ENCODE data around the gene TMCO1.
"Not testable (repeated sequence)": the region's sequence is repeated elsewhere in the genome, so short reads cannot be mapped to it uniquely, and the experiment has no call there.

The TMCO1 gene

GRCh38 chr1:165697491-165697880 is 71.2 kb downstream of the TMCO1 start:
- Histone ChIP-seq H3K9ac (ENCODE audit: insufficient read length, low read depth) (peak overlapping the region; percentile 99), H3K36me3 (ENCODE audit: insufficient read depth, insufficient read length, low read length) (peaks cover 13% of the 10 kb centered on the region), H3K4me3 (ENCODE audit: insufficient read length, low read depth) (peak overlapping the region; percentile 99), H3K27me3 (ENCODE audit: insufficient read depth, insufficient read length) (no peaks in the 10 kb centered on the region), H3K4me1 (ENCODE audit: insufficient read depth, insufficient read length) (no peaks in the 10 kb centered on the region), H3K9me3 (ENCODE audit: insufficient read depth, low read length) (peaks cover 5% of the 10 kb centered on the region; the same call in 1 of the 2 replicates)
- DNase-seq (ENCODE audit: low read depth, low spot score): no peak
- no peak for TF ChIP-seq ZNF274 (IDR thresholded peaks at IDR 0.05; ENCODE audit: low read depth, low read length)
- TF ChIP-seq SUZ12 (IDR thresholded peaks at IDR 0.05; ENCODE audit: extremely low read depth, insufficient read depth, insufficient read length): no peak
- TF ChIP-seq YY1 (IDR thresholded peaks at IDR 0.05; ENCODE audit: insufficient read depth, insufficient read length): no peak

- peaks cover 13% of the 10 kb centered on the region for H3K36me3 ChIP-seq (ENCODE audit: insufficient read depth, insufficient read length, low read length)
- no peak for TF ChIP-seq ZNF274 (IDR thresholded peaks at IDR 0.05; ENCODE audit: low read depth, low read length)
- TF ChIP-seq YY1 (IDR thresholded peaks at IDR 0.05; ENCODE audit: insufficient read depth, insufficient read length): no peak
- no peak for TF ChIP-seq SUZ12 (IDR thresholded peaks at IDR 0.05; ENCODE audit: extremely low read depth, insufficient read depth, insufficient read length)
- DNase-seq (ENCODE audit: low read depth, low spot score): no peak
- H3K27me3 ChIP-seq (ENCODE audit: insufficient read depth, insufficient read length): no peaks in the 10 kb centered on the region
- H3K9me3 ChIP-seq (ENCODE audit: insufficient read depth, low read length): peaks cover 5% of the 10 kb centered on the region; the same call in 1 of the 2 replicates
- H3K4me3 ChIP-seq (ENCODE audit: insufficient read length, low read depth): peak overlapping the region; percentile 99
- H3K9ac ChIP-seq (ENCODE audit: insufficient read length, low read depth): peak overlapping the region; percentile 11
- no peaks in the 10 kb centered on the region for H3K4me1 ChIP-seq (ENCODE audit: insufficient read depth, insufficient read length)
Measured at GRCh38 chr1:165696625-165697100, 72.0 kb downstream of the TMCO1 start.

- Histone ChIP-seq H3K4me3 (ENCODE audit: insufficient read length, low read depth) (no peak overlapping the region), H3K9ac (ENCODE audit: insufficient read length, low read depth) (no peak overlapping the region)
Measured at GRCh38 chr1:165695031-165695430, 73.6 kb downstream of the TMCO1 start.

DNA sequence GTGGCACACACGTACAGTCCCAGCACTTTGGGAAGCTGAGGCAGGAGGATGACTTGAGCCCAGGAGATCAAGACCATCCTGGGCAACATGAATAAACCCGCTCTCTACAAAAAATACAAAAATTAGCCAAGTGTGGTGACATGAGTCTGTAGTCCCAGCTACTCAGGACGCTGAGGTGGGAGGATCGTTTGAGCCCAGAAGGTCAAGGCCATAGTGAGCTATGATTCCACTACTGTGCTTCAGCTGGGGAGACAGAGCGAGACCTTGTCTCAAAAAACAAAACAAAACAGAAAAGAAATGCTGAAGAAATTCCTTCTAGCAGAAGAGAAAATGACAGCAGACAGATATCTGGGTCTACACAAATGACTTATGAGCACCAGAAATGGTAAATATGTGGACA is 80.6 kb downstream of the TMCO1 start:
- Histone ChIP-seq H3K27me3 (ENCODE audit: insufficient read depth, insufficient read length) (no peaks in the 10 kb centered on the region), H3K36me3 (ENCODE audit: insufficient read depth, insufficient read length, low read length) (peaks cover 51% of the 10 kb centered on the region), H3K9ac (ENCODE audit: insufficient read length, low read depth) (no peak overlapping the region), H3K4me3 (ENCODE audit: insufficient read length, low read depth) (no peak overlapping the region), H3K4me1 (ENCODE audit: insufficient read depth, insufficient read length) (no peaks in the 10 kb centered on the region), H3K9me3 (ENCODE audit: insufficient read depth, low read length) (peaks cover 22% of the 10 kb centered on the region)
- DNase-seq (ENCODE audit: low read depth, low spot score): no peak
- no peak for TF ChIP-seq YY1 (IDR thresholded peaks at IDR 0.05; ENCODE audit: insufficient read depth, insufficient read length)
- TF ChIP-seq ZNF274 (IDR thresholded peaks at IDR 0.05; ENCODE audit: low read depth, low read length): no peak
- no peak for TF ChIP-seq SUZ12 (IDR thresholded peaks at IDR 0.05; ENCODE audit: extremely low read depth, insufficient read depth, insufficient read length)

More at GRCh38 chr1:165695031-165695430, 73.6 kb downstream of the TMCO1 start:
- no peaks in the 10 kb centered on the region for H3K27me3 ChIP-seq (ENCODE audit: insufficient read depth, insufficient read length)
- H3K9me3 ChIP-seq (ENCODE audit: insufficient read depth, low read length): peaks cover 14% of the 10 kb centered on the region
- peaks cover 23% of the 10 kb centered on the region for H3K36me3 ChIP-seq (ENCODE audit: insufficient read depth, insufficient read length, low read length)
- no peak for DNase-seq (ENCODE audit: low read depth, low spot score)
- no peaks in the 10 kb centered on the region for H3K4me1 ChIP-seq (ENCODE audit: insufficient read depth, insufficient read length)
- TF ChIP-seq ZNF274 (IDR thresholded peaks at IDR 0.05; ENCODE audit: low read depth, low read length) (no peak), YY1 (IDR thresholded peaks at IDR 0.05; ENCODE audit: insufficient read depth, insufficient read length) (no peak), SUZ12 (IDR thresholded peaks at IDR 0.05; ENCODE audit: extremely low read depth, insufficient read depth, insufficient read length) (no peak)

GRCh38 chr1:165686971-165687433 is 81.7 kb downstream of the TMCO1 start:
- no peak overlapping the region for H3K9ac ChIP-seq (ENCODE audit: insufficient read length, low read depth)
- no peaks in the 10 kb centered on the region for H3K27me3 ChIP-seq (ENCODE audit: insufficient read depth, insufficient read length)
- TF ChIP-seq ZNF274 (IDR thresholded peaks at IDR 0.05; ENCODE audit: low read depth, low read length) (no peak), SUZ12 (IDR thresholded peaks at IDR 0.05; ENCODE audit: extremely low read depth, insufficient read depth, insufficient read length) (no peak), YY1 (IDR thresholded peaks at IDR 0.05; ENCODE audit: insufficient read depth, insufficient read length) (no peak)
- no peak for DNase-seq (ENCODE audit: low read depth, low spot score)
- H3K4me3 ChIP-seq (ENCODE audit: insufficient read length, low read depth): no peak overlapping the region
- peaks cover 22% of the 10 kb centered on the region for H3K9me3 ChIP-seq (ENCODE audit: insufficient read depth, low read length)
- peaks cover 60% of the 10 kb centered on the region for H3K36me3 ChIP-seq (ENCODE audit: insufficient read depth, insufficient read length, low read length)
- no peaks in the 10 kb centered on the region for H3K4me1 ChIP-seq (ENCODE audit: insufficient read depth, insufficient read length)

DNA sequence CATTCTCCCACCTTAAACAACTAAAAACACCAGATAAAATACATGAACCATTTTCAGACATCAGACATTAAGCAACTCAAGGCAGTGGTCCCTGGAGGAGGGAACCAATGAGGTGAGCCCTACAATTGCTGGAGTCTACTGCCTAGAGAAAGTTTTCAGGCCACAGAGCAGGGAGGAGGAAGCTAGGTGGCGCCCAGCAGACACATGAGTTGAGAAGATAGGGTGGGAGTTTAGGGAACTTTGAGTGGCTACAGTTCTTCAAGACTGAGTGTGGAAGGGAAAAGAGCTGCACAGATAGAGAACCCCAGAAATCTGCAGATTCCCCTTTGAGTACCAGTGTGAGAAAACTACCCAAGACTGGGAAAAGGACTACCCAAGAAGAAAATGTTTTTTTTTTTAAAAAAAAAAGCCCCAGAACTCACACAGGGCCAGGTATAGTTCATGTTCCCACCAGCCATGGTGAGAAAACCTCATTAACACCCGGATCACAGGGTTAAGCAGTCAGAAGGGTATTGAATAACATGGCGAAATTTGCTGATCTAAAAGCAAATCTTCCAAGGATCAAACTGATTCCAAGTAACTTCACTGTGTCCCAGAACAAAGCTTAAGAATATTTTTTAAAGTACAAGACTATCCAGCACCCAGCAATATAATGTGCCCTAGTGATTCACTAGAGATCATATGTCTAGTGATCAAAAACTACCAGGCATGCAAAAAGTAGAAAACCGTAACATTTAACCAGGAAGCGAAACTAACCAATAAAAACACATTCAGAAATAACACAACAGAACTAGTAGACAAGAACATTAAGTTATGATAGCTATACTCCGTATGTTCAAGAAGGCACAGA is 82.3 kb downstream of the TMCO1 start:
- Histone ChIP-seq H3K9ac (ENCODE audit: insufficient read length, low read depth) (no peak overlapping the region), H3K36me3 (ENCODE audit: insufficient read depth, insufficient read length, low read length) (peaks cover 64% of the 10 kb centered on the region)
- no peak for DNase-seq (ENCODE audit: low read depth, low spot score)

GRCh38 chr1:165683848-165684485 is 84.7 kb downstream of the TMCO1 start:
- TF ChIP-seq SUZ12 (IDR thresholded peaks at IDR 0.05; ENCODE audit: extremely low read depth, insufficient read depth, insufficient read length) (no peak), YY1 (IDR thresholded peaks at IDR 0.05; ENCODE audit: insufficient read depth, insufficient read length) (no peak), ZNF274 (IDR thresholded peaks at IDR 0.05; ENCODE audit: low read depth, low read length) (no peak)

More for the DNA sequence above, 82.3 kb downstream of the TMCO1 start:
- peaks cover 22% of the 10 kb centered on the region for H3K9me3 ChIP-seq (ENCODE audit: insufficient read depth, low read length)
- no peaks in the 10 kb centered on the region for H3K27me3 ChIP-seq (ENCODE audit: insufficient read depth, insufficient read length)
- TF ChIP-seq SUZ12 (IDR thresholded peaks at IDR 0.05; ENCODE audit: extremely low read depth, insufficient read depth, insufficient read length) (no peak), YY1 (IDR thresholded peaks at IDR 0.05; ENCODE audit: insufficient read depth, insufficient read length) (no peak), ZNF274 (IDR thresholded peaks at IDR 0.05; ENCODE audit: low read depth, low read length) (no peak)
- H3K4me1 ChIP-seq (ENCODE audit: insufficient read depth, insufficient read length): no peaks in the 10 kb centered on the region
- no peak overlapping the region for H3K4me3 ChIP-seq (ENCODE audit: insufficient read length, low read depth)

GRCh38 chr1:165680773-165681172 is 87.9 kb downstream of the TMCO1 start:
- not testable (repeated sequence) for DNase-seq (ENCODE audit: low read depth, low spot score); H3K27me3 ChIP-seq (ENCODE audit: insufficient read depth, insufficient read length); H3K4me3 ChIP-seq (ENCODE audit: insufficient read length, low read depth); H3K9me3 ChIP-seq (ENCODE audit: insufficient read depth, low read length); H3K9ac ChIP-seq (ENCODE audit: insufficient read length, low read depth); H3K4me1 ChIP-seq (ENCODE audit: insufficient read depth, insufficient read length)
- H3K36me3 ChIP-seq (ENCODE audit: insufficient read depth, insufficient read length, low read length): peaks cover 81% of the 10 kb centered on the region

More at GRCh38 chr1:165683848-165684485, 84.7 kb downstream of the TMCO1 start:
- no peak overlapping the region for H3K4me3 ChIP-seq (ENCODE audit: insufficient read length, low read depth)
- H3K9me3 ChIP-seq (ENCODE audit: insufficient read depth, low read length): 0 out of 2 replicates have a peak, but pooled peaks cover 7% of the 10 kb centered on the region
- H3K4me1 ChIP-seq (ENCODE audit: insufficient read depth, insufficient read length): no peaks in the 10 kb centered on the region
- no peaks in the 10 kb centered on the region for H3K27me3 ChIP-seq (ENCODE audit: insufficient read depth, insufficient read length)
- DNase-seq (ENCODE audit: low read depth, low spot score): no peak
- H3K9ac ChIP-seq (ENCODE audit: insufficient read length, low read depth): no peak overlapping the region
- peaks cover 67% of the 10 kb centered on the region for H3K36me3 ChIP-seq (ENCODE audit: insufficient read depth, insufficient read length, low read length)
